ENCODE measurements around the gene RMRP.

DNA sequence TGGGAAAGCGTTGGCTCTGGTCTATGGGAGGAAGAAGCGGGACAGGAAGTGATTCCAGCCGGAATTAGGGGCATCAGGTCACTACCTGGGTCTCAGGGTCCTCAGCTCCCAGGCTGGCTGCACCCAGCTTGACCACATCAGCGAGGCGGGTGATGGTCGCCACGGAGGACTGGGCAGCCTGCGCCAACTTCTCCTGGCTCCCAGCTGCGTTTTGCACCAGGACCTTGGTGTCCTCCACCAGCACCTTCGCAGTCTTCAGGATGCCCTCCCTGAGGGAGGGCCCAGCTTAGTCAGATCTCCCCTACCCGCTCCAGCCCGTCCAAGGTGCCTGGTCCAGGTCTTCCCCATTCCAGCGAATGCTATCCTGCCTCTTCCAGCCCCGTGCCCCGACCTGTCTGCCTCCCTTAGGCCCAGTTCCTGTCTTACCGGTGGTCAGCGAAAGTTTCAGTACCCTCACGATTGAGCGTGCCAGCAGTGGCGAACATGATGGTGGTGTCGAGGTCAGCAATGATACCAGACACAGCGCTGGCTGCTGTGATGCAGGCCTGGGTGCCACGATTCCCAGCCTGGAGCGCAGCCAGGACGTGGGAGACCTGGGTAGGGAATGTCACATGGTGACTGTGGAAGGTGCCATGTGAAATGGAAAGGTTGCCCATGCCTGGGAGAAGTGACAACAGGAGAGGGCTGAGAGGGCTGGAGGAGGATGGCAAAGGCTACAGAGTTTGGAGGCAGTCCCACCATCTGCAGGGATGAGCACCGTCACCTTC, 46.3 kb upstream of the RMRP start:
- TF ChIP-seq ZNF138 (tag by site-specific recombination; IDR thresholded peaks at IDR 0.05; ENCODE audit: borderline replicate concordance) = no peak
- TF ChIP-seq, protein P1, sequence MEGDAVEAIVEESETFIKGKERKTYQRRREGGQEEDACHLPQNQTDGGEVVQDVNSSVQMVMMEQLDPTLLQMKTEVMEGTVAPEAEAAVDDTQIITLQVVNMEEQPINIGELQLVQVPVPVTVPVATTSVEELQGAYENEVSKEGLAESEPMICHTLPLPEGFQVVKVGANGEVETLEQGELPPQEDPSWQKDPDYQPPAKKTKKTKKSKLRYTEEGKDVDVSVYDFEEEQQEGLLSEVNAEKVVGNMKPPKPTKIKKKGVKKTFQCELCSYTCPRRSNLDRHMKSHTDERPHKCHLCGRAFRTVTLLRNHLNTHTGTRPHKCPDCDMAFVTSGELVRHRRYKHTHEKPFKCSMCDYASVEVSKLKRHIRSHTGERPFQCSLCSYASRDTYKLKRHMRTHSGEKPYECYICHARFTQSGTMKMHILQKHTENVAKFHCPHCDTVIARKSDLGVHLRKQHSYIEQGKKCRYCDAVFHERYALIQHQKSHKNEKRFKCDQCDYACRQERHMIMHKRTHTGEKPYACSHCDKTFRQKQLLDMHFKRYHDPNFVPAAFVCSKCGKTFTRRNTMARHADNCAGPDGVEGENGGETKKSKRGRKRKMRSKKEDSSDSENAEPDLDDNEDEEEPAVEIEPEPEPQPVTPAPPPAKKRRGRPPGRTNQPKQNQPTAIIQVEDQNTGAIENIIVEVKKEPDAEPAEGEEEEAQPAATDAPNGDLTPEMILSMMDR (tag by site-specific recombination; IDR thresholded peaks at IDR 0.05) = no peak
- TF ChIP-seq, protein P2, sequence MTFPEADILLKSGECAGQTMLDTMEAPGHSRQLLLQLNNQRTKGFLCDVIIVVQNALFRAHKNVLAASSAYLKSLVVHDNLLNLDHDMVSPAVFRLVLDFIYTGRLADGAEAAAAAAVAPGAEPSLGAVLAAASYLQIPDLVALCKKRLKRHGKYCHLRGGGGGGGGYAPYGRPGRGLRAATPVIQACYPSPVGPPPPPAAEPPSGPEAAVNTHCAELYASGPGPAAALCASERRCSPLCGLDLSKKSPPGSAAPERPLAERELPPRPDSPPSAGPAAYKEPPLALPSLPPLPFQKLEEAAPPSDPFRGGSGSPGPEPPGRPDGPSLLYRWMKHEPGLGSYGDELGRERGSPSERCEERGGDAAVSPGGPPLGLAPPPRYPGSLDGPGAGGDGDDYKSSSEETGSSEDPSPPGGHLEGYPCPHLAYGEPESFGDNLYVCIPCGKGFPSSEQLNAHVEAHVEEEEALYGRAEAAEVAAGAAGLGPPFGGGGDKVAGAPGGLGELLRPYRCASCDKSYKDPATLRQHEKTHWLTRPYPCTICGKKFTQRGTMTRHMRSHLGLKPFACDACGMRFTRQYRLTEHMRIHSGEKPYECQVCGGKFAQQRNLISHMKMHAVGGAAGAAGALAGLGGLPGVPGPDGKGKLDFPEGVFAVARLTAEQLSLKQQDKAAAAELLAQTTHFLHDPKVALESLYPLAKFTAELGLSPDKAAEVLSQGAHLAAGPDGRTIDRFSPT (tag by site-specific recombination; IDR thresholded peaks at IDR 0.05) = no peak
- no peak for TF ChIP-seq ZNF274 (IDR thresholded peaks at IDR 0.05; ENCODE audit: low read length)
- TF ChIP-seq ZNF274 (tag by site-specific recombination; IDR thresholded peaks at IDR 0.05; ENCODE audit: borderline replicate concordance) = no peak
- TF ChIP-seq ZNF843 (tag by site-specific recombination; IDR thresholded peaks at IDR 0.05) = no peak

Data from HEK293 (cell line).